ENCODE measurements around the gene VWA5A. TPM values are rescaled to one million over a fixed set of nuclear protein-coding genes. Genes with fewer than 3 reads are reported as not detected.

The VWA5A gene
- total and polyA plus RNA-seq, 2 of the 13 experiments (the other 11 are each of a cell fraction or from before 2014, with no cell fraction given) = 1.3 to 1.8 TPM

- peak; percentile 3 for DNase-seq (ENCODE audit: low spot score)
- intact Hi-C loops (cut with micrococcal nuclease; ENCODE audit: unreplicated experiment) (no loop called here), in situ Hi-C loops (cut with HindIII; ENCODE audit: extremely low pct_ligation_motif_present, low pct_unique_long_range_greater_than_20kb) (no loop called here)
- WGBS (ENCODE audit: low lambda C conversion rate) = 0% methylated on average over 1 of the region's 1 CpG
- POLR2A ChIA-PET = no interaction called here
- Histone ChIP-seq H3K4me1 (ENCODE audit: insufficient read depth, low read length) (no peaks in the 10 kb centered on the region), H3K27ac (ENCODE audit: extremely low read length, insufficient read depth, low read length) (no peak overlapping the region), H3K4me3 (replicated peaks in 1 of 3; ENCODE audit: insufficient read depth in 1 of 3, low read depth in 2 of 3, low read length in 3 of 3) (no peak overlapping the region), H4K20me1 (ENCODE audit: insufficient read depth, low read length) (no peaks in the 10 kb centered on the region), H3K79me2 (ENCODE audit: insufficient read depth, low read length) (no peaks in the 10 kb centered on the region), H3K27me3 (ENCODE audit: control insufficient read depth in 1 of 2, insufficient read depth in 2 of 2, low read length in 2 of 2) (no peaks in the 10 kb centered on the region), H3K36me3 (replicated peaks in 1 of 2; ENCODE audit: control insufficient read depth in 1 of 2, insufficient read depth in 2 of 2, low read length in 2 of 2) (no peaks in the 10 kb centered on the region), H3K9ac (ENCODE audit: insufficient read depth, low read depth, low read length) (no peak overlapping the region), H3K9me3 (ENCODE audit: low read length) (no peaks in the 10 kb centered on the region), H3K4me2 (ENCODE audit: low read depth, low read length) (no peak overlapping the region), H2AFZ (ENCODE audit: low read length) (no peak overlapping the region)
- TF ChIP-seq STAG1 (CRISPR knock-in tag; IDR thresholded peaks at IDR 0.05) (peak; percentile 39; the same call in 1 of the 2 replicates), ERF (CRISPR knock-in tag; IDR thresholded peaks at IDR 0.05) (no peak), CTCF (CRISPR knock-in tag; IDR thresholded peaks at IDR 0.05) (peak; percentile 37), YEATS2 (CRISPR knock-in tag; IDR thresholded peaks at IDR 0.05; ENCODE audit: borderline replicate concordance) (no peak), RBFOX2 (IDR thresholded peaks at IDR 0.05; ENCODE audit: low read depth, low read length) (no peak), PREB (CRISPR knock-in tag; IDR thresholded peaks at IDR 0.05) (no peak)
- CTCF ChIA-PET (ENCODE audit: low intra/inter-chr PET ratio, low total read pairs) = interaction anchor here (1.1 kb wide), 1 partner anchor 87 kb away, joined by 4 read pairs; no protein-coding TSS in a partner anchor
- no TSS peak for BruUV-seq (replicated peaks)
- no peak for FAIRE-seq
- ATAC-seq = peak; percentile 63
These were observed 7.1 kb upstream of the VWA5A start for GRCh38 chr11:124108156-124108555.

- DNase-seq (ENCODE audit: low spot score) (no peak), FAIRE-seq (no peak), ATAC-seq (no peak)
- TF ChIP-seq PRDM4 (CRISPR knock-in tag; IDR thresholded peaks at IDR 0.05; ENCODE audit: borderline replicate concordance) (no peak), SOX13 (IDR thresholded peaks at IDR 0.05) (no peak), SOX13 (CRISPR knock-in tag; conservative IDR thresholded peaks at IDR 0.05 in 1 of 2, IDR thresholded peaks at IDR 0.05 in 1 of 2) (no peak), ZNF670 (CRISPR knock-in tag; IDR thresholded peaks at IDR 0.05; ENCODE audit: borderline replicate concordance) (no peak)
- no peaks in the 10 kb centered on the region for H3K36me3 ChIP-seq (replicated peaks in 1 of 2; ENCODE audit: control insufficient read depth in 1 of 2, insufficient read depth in 2 of 2, low read length in 2 of 2)
- ChIA-PET POLR2A (no interaction called here), CTCF (ENCODE audit: low intra/inter-chr PET ratio, low total read pairs) (no interaction called here)
- in situ Hi-C loops (cut with HindIII; ENCODE audit: extremely low pct_ligation_motif_present, low pct_unique_long_range_greater_than_20kb) (no loop called here), intact Hi-C loops (cut with micrococcal nuclease; ENCODE audit: unreplicated experiment) (no loop called here)
- no peak overlapping the region for H3K4me2 ChIP-seq (ENCODE audit: low read depth, low read length)
- H3K9ac ChIP-seq (ENCODE audit: insufficient read depth, low read depth, low read length) = no peak overlapping the region
- H3K79me2 ChIP-seq (ENCODE audit: insufficient read depth, low read length) = no peaks in the 10 kb centered on the region
- no peak overlapping the region for H3K4me3 ChIP-seq (replicated peaks in 1 of 3; ENCODE audit: insufficient read depth in 1 of 3, low read depth in 2 of 3, low read length in 3 of 3)
- WGBS (ENCODE audit: low lambda C conversion rate) = 0% methylated on average over 1 of the region's 1 CpG
- H4K20me1 ChIP-seq (ENCODE audit: insufficient read depth, low read length) = no peaks in the 10 kb centered on the region
- H2AFZ ChIP-seq (ENCODE audit: low read length) = no peak overlapping the region
- H3K4me1 ChIP-seq (ENCODE audit: insufficient read depth, low read length) = no peaks in the 10 kb centered on the region
- no peaks in the 10 kb centered on the region for H3K27me3 ChIP-seq (ENCODE audit: control insufficient read depth in 1 of 2, insufficient read depth in 2 of 2, low read length in 2 of 2)
- H3K27ac ChIP-seq (ENCODE audit: extremely low read length, insufficient read depth, low read length) = no peak overlapping the region
- no peaks in the 10 kb centered on the region for H3K9me3 ChIP-seq (ENCODE audit: low read length)
- no TSS peak for BruUV-seq (replicated peaks)
These were observed 5.9 kb upstream of the VWA5A start for GRCh38 chr11:124109377-124109776.

All from HepG2 (cell line).